GM12878 (cell line): ENCODE results near the gene TEC. TPM values are rescaled to one million over a fixed set of nuclear protein-coding genes. Genes with fewer than 3 reads are reported as not detected.

Experiments used
- ATAC-seq: fragments of 200-7000 bp; cut with Tn5 transposase; 3 replicates; pipeline ENCODE4 v1.9.1; 2020; ENCODE audit warnings: mild to moderate bottlenecking, moderate library complexity
- BruUV-seq: library from RNA; stranded (reverse); fragments of 400-500 nt; replicated peaks from 2 replicates; lab custom pipeline; 2021; lab: Mats Ljungman, UMichigan
- CTCF ChIA-PET: fragments of 300-600 bp; sonication (Branson Sonifier 250); formaldehyde crosslinking; extraction: SDS; loops from one replicate; lab custom pipeline; 2021; ENCODE audit warnings: inconsistent platforms; lab: Yijun Ruan, JAX
- POLR2A ChIA-PET: fragments of 350-600 bp; formaldehyde crosslinking; extraction: SDS; loops from one replicate; lab custom pipeline; 2021; ENCODE audit warnings: inconsistent platforms; lab: Charles Lee
- RAD21 ChIA-PET: fragments of 300-600 bp; sonication (Branson Sonifier 250); formaldehyde crosslinking; loops from one replicate; lab custom pipeline; 2023; ENCODE audit warnings: antibody characterized with exemption; ENCODE audit not compliant: unreplicated experiment; lab: Charles Lee
- SMC1A ChIA-PET: fragments of 300-600 bp; sonication (Branson Sonifier 250); formaldehyde crosslinking; loops from one replicate; lab custom pipeline; 2023; ENCODE audit not compliant: unreplicated experiment, uncharacterized antibody; lab: Charles Lee
- DNase-seq: peaks from one replicate; pipeline ENCODE4 v3.0.0-alpha.2; 2011; ENCODE audit warnings: low read depth, low spot score
- FAIRE-seq: peaks from 3 replicates; lab custom pipeline; 2011; peaks lifted over from hg19 to GRCh38; lab: Jason Lieb, UNC
- H2AFZ ChIP-seq: 2 replicates; pipeline ENCODE4 v1.6.0; 2011; ENCODE audit warnings: low read depth, low read length, control low read depth; ENCODE audit not compliant: control insufficient read depth
- H3K27ac ChIP-seq: 2 replicates; pipeline ENCODE4 v1.5.1; 2011; ENCODE audit warnings: control low read depth; ENCODE audit not compliant: control insufficient read depth, insufficient read depth
- H3K27me3 ChIP-seq, 2 experiments: replicated peaks in 1 of 2; 2 replicates each; pipeline versions ENCODE4 v1.6.0 to v1.6.1; 2011; ENCODE audit warnings: low read length in 1 of 2; ENCODE audit not compliant: control insufficient read depth in 2 of 2, insufficient read depth in 2 of 2
- H3K36me3 ChIP-seq, 2 experiments: 2 replicates each; pipeline ENCODE4 v1.5.1; 2011; ENCODE audit warnings: low read length in 1 of 2; ENCODE audit not compliant: control insufficient read depth in 2 of 2, insufficient read depth in 2 of 2
- H3K4me1 ChIP-seq: 2 replicates; pipeline ENCODE4 v1.6.1; 2011; ENCODE audit warnings: mild to moderate bottlenecking, low read length, moderate library complexity, mixed read lengths; ENCODE audit not compliant: control insufficient read depth, insufficient read depth
- H3K4me2 ChIP-seq: 2 replicates; pipeline ENCODE4 v1.6.0; 2011; ENCODE audit warnings: control low read depth; ENCODE audit not compliant: control insufficient read depth, insufficient read depth
- H3K4me3 ChIP-seq: fragments of 200-600 bp; sonication (generic); 2 replicates; pipeline ENCODE4 v1.5.1; 2016
- H3K79me2 ChIP-seq: 2 replicates; pipeline ENCODE4 v1.6.0; 2011; ENCODE audit warnings: low read length; ENCODE audit not compliant: control insufficient read depth, insufficient read depth
- H3K9ac ChIP-seq: 2 replicates; pipeline ENCODE4 v1.8.0; 2011; ENCODE audit warnings: low read length, control low read depth, mixed read lengths; ENCODE audit not compliant: control insufficient read depth, insufficient read depth
- H3K9me3 ChIP-seq: replicated peaks from 3 replicates; pipeline ENCODE4 v1.5.1; 2011; ENCODE audit warnings: mild to moderate bottlenecking, low read length; ENCODE audit not compliant: control insufficient read depth, insufficient read depth
- H4K20me1 ChIP-seq: 2 replicates; pipeline ENCODE4 v1.6.0; 2011; ENCODE audit not compliant: control insufficient read depth, insufficient read depth
- ETV6 ChIP-seq, 2 experiments: fragments of 450-650 bp in 1 of 2; IDR thresholded peaks in 1 of 2; conservative IDR thresholded peaks in 1 of 2; 2 replicates each; pipeline ENCODE4 v1.6.1; 2014; ENCODE audit warnings: antibody characterized with exemption in 1 of 2, borderline replicate concordance in 1 of 2, low read depth in 1 of 2, mild to moderate bottlenecking in 1 of 2, moderate library complexity in 1 of 2
- MTA2 ChIP-seq: fragments of 450-650 bp; IDR thresholded peaks from 2 replicates; pipeline ENCODE4 v1.6.1; 2016; ENCODE audit warnings: low read depth, mild to moderate bottlenecking, moderate library complexity
- YY1 ChIP-seq: IDR thresholded peaks from 2 replicates; pipeline ENCODE4 v1.6.1; 2011; ENCODE audit warnings: low read depth, mild to moderate bottlenecking, low read length
- ZBTB4 ChIP-seq: fragments of 450-650 bp; formaldehyde crosslinking; IDR thresholded peaks from 2 replicates; pipeline ENCODE4 v1.4.0; 2022; ENCODE audit warnings: mild to moderate bottlenecking, moderate library complexity
- WGBS: methylation state at CpG from one replicate; pipeline ENCODE4 v1.1.6; 2016; ENCODE audit warnings: low lambda C conversion rate; ENCODE audit not compliant: insufficient replicate concordance, insufficient coverage; ENCODE audit errors: missing lambda C conversion rate; 5-methylcytosine and 5-hydroxymethylcytosine counted together
- in situ Hi-C: fragments of 300-500 bp; cut with MboI; formaldehyde crosslinking; loops from 9 replicates; pipeline ENCODE4 v1.14.3; 2018; ENCODE audit warnings: mixed read lengths
- intact Hi-C: fragments of 100-400 bp; cut with micrococcal nuclease; formaldehyde crosslinking; loops from one replicate; pipeline ENCODE4 v1.14.2; 2022; ENCODE audit not compliant: unreplicated experiment
- polyA plus RNA-seq, 11 experiments: library from polyadenylated mRNA; depleted of rRNA in 4 of 11; unstranded in 6 of 11; stranded (reverse) in 5 of 11; fragments of >200 nt; fragmentation: Nextera tagmentation in 4 of 11; fragmentation: Illumina TruSeq in 1 of 11; extraction: Ambion mirVana in 4 of 11; extraction: Trizol in 1 of 11; gene quantifications; 1 replicate in 1 of 11; 2 replicates in 10 of 11; pipeline versions ENCODE4 v1.2.1 to v1.2.3, GENCODE V29; 2011 to 2016; ENCODE audit warnings: inconsistent platforms in 2 of 11, missing spikeins in 2 of 11, low read depth in 1 of 11
- total RNA-seq, 4 experiments: library from RNA; depleted of rRNA in 3 of 4; stranded (reverse); fragments of >200 nt in 3 of 4; fragmentation: Illumina TruSeq in 1 of 4; extraction: Trizol in 1 of 4; gene quantifications; 2 replicates each; pipeline versions ENCODE4 v1.2.1 to v1.2.3, GENCODE V29; 2013 to 2021

TEC gene
- total and polyA plus RNA-seq, 10 of the 15 experiments (the other 5 are each of a cell fraction or from before 2014, with no cell fraction given): 7.4 to 27.2 (median 17.1) TPM

- peak; percentile 75; the same call in 1 of the 2 replicates for TF ChIP-seq ZBTB4 (CRISPR knock-in tag)
- no peak for TF ChIP-seq MTA2
- TF ChIP-seq, all 136 proteins: peak for 3
Measured at GRCh38 chr4:48235050-48235449, 34.6 kb downstream of the TEC start (continued).

- Histone ChIP-seq H3K4me1 (0 out of 2 replicates have a peak, but pooled peaks cover 5% of the 10 kb centered on the region), H4K20me1 (no peaks in the 10 kb centered on the region), H3K36me3 (0 out of 4 replicates have a peak, but pooled peaks cover 0 to 2% of the 10 kb centered on the region in 2 experiments), H2AFZ (no peak overlapping the region), H3K9me3 (peaks cover 3% of the 10 kb centered on the region; the same call in 2 of the 3 replicates), H3K27me3 (no peaks in the 10 kb centered on the region), H3K4me2 (no peak overlapping the region), H3K9ac (no peak overlapping the region), H3K79me2 (peaks cover 83% of the 10 kb centered on the region), H3K27ac (no peak overlapping the region), H3K4me3 (no peak overlapping the region)
- ChIA-PET RAD21 (interaction anchor here (1.2 to 1.7 kb wide), 2 partner anchors 11 to 32 kb away, joined by 3 to 4 read pairs; no protein-coding TSS in a partner anchor), CTCF (interaction anchor here (0.5 to 1.9 kb wide), 8 partner anchors 16 to 56 kb away, joined by 3 to 5 read pairs (median 3); no protein-coding TSS in a partner anchor), SMC1A (interaction anchor here (0.7 to 13.5 kb wide), 13 partner anchors 9 to 65 kb away, joined by 3 to 124 read pairs (median 5); no protein-coding TSS in a partner anchor), POLR2A (interaction anchor here (1.1 to 2.0 kb wide), 3 partner anchors 16 to 42 kb away, joined by 4 to 11 read pairs (median 6); no protein-coding TSS in a partner anchor)
- intact Hi-C loops (no loop called here), in situ Hi-C loops (no loop called here)
- BruUV-seq: no TSS peak
- TF ChIP-seq YY1 (no peak), ETV6 (conservative IDR thresholded peaks at IDR 0.05 in 1 of 2, IDR thresholded peaks at IDR 0.05 in 1 of 2; ENCODE audit: borderline replicate concordance in 1 of 2, low read depth in 1 of 2) (peak in 1 of 2 experiments; percentile 36; a peak in 1 of 4 replicates)
- FAIRE-seq (no peak), DNase-seq (no peak), ATAC-seq (no peak; the same call in 2 of the 3 replicates)
- 0% methylated on average over 2 of the region's 2 CpGs for WGBS
Measured at GRCh38 chr4:48234575-48234974, 35.1 kb downstream of the TEC start.
